ENCODE results near the gene MT1HL1.

Gene MT1HL1

GRCh38 chr1:236979149-236979900 is 24.9 kb downstream of the MT1HL1 start:
- TF ChIP-seq FOXP2 (optimal IDR thresholded peaks at IDR 0.05; ENCODE audit: borderline replicate concordance, extremely low read depth, extremely low read length, insufficient read depth), result no peak
- TF ChIP-seq, protein P1, sequence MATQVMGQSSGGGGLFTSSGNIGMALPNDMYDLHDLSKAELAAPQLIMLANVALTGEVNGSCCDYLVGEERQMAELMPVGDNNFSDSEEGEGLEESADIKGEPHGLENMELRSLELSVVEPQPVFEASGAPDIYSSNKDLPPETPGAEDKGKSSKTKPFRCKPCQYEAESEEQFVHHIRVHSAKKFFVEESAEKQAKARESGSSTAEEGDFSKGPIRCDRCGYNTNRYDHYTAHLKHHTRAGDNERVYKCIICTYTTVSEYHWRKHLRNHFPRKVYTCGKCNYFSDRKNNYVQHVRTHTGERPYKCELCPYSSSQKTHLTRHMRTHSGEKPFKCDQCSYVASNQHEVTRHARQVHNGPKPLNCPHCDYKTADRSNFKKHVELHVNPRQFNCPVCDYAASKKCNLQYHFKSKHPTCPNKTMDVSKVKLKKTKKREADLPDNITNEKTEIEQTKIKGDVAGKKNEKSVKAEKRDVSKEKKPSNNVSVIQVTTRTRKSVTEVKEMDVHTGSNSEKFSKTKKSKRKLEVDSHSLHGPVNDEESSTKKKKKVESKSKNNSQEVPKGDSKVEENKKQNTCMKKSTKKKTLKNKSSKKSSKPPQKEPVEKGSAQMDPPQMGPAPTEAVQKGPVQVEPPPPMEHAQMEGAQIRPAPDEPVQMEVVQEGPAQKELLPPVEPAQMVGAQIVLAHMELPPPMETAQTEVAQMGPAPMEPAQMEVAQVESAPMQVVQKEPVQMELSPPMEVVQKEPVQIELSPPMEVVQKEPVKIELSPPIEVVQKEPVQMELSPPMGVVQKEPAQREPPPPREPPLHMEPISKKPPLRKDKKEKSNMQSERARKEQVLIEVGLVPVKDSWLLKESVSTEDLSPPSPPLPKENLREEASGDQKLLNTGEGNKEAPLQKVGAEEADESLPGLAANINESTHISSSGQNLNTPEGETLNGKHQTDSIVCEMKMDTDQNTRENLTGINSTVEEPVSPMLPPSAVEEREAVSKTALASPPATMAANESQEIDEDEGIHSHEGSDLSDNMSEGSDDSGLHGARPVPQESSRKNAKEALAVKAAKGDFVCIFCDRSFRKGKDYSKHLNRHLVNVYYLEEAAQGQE (IDR thresholded peaks at IDR 0.05; ENCODE audit: insufficient read depth in 1 of 2, low read depth in 2 of 2, low read length in 2 of 2), result no peak
- no peak for TF ChIP-seq TAF1 (IDR thresholded peaks at IDR 0.05; ENCODE audit: borderline replicate concordance, insufficient read depth, low read length)
- no peak for TF ChIP-seq SIN3A (IDR thresholded peaks at IDR 0.05; ENCODE audit: borderline replicate concordance, insufficient read depth, low read length)
- no peak for TF ChIP-seq POLR2AphosphoS5 (IDR thresholded peaks at IDR 0.05; ENCODE audit: low read depth, low read length)

DNA sequence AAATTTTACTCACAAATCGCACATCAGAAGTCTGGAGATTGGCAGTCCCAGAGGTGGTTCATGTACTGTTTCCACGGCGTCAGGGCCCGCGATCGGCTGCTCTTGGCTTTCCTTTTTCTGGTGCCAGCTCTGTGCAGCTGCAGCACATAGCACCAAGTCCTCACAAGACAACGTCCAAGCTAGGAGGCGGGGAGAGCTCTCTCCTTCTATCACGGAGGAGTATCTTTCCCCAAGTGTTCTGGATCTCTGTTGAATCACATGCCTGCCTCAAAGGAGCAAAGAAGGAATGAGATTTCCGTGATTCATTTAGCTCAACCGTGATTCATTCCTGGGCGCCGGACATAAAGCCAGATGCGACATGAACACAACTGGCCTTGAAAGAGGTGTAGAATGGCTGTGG is 25.5 kb downstream of the MT1HL1 start:
- TF ChIP-seq POLR2AphosphoS5 (IDR thresholded peaks at IDR 0.05; ENCODE audit: low read depth, low read length) (no peak), TAF1 (IDR thresholded peaks at IDR 0.05; ENCODE audit: borderline replicate concordance, insufficient read depth, low read length) (no peak), FOXP2 (optimal IDR thresholded peaks at IDR 0.05; ENCODE audit: borderline replicate concordance, extremely low read depth, extremely low read length, insufficient read depth) (no peak), SIN3A (IDR thresholded peaks at IDR 0.05; ENCODE audit: borderline replicate concordance, insufficient read depth, low read length) (no peak)
- TF ChIP-seq, protein P1 (IDR thresholded peaks at IDR 0.05; ENCODE audit: insufficient read depth in 1 of 2, low read depth in 2 of 2, low read length in 2 of 2), result no peak

GRCh38 chr1:236975461-236975860 is 28.8 kb downstream of the MT1HL1 start:
- no peak for TF ChIP-seq POLR2AphosphoS5 (IDR thresholded peaks at IDR 0.05; ENCODE audit: low read depth, low read length)
- TF ChIP-seq, protein P1 (IDR thresholded peaks at IDR 0.05; ENCODE audit: insufficient read depth in 1 of 2, low read depth in 2 of 2, low read length in 2 of 2), result no peak
- TF ChIP-seq FOXP2 (optimal IDR thresholded peaks at IDR 0.05; ENCODE audit: borderline replicate concordance, extremely low read depth, extremely low read length, insufficient read depth), result no peak
- TF ChIP-seq TAF1 (IDR thresholded peaks at IDR 0.05; ENCODE audit: borderline replicate concordance, insufficient read depth, low read length), result no peak
- TF ChIP-seq SIN3A (IDR thresholded peaks at IDR 0.05; ENCODE audit: borderline replicate concordance, insufficient read depth, low read length), result no peak

DNA sequence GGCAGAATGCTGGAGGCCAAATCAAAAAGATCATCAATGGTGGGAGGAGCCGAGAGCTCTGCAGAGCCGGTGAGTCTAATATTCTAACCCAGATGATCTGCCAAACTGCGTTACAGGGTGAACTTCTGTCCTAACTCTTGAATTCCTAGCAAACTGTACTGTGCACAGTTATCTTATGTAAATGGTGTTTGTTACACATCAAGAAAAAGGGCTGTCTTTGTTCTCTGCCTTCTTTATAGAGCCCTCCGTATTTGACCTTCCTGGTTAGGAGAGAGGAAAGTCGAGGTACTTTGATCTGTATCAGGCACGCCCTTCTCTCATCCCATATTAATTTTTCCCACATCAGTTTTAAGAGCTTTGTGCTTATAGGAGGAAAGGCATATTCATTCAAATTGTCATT is 37.6 kb downstream of the MT1HL1 start:
- TF ChIP-seq TAF1 (IDR thresholded peaks at IDR 0.05; ENCODE audit: borderline replicate concordance, insufficient read depth, low read length), result no peak
- TF ChIP-seq, protein P1 (IDR thresholded peaks at IDR 0.05; ENCODE audit: insufficient read depth in 1 of 2, low read depth in 2 of 2, low read length in 2 of 2), result no peak
- TF ChIP-seq FOXP2 (optimal IDR thresholded peaks at IDR 0.05; ENCODE audit: borderline replicate concordance, extremely low read depth, extremely low read length, insufficient read depth), result no peak
- no peak for TF ChIP-seq POLR2AphosphoS5 (IDR thresholded peaks at IDR 0.05; ENCODE audit: low read depth, low read length)

All from PFSK-1 (cell line).